ENCODE data around the gene CORO2B. TPM values are rescaled to one million over a fixed set of nuclear protein-coding genes. Genes with fewer than 3 reads are reported as not detected.

The CORO2B gene
- polyA plus RNA-seq, 3 donors: 0.03 TPM; not detected in 2

- H3K4me1 Mint-ChIP-seq: no peaks in the 10 kb centered on the region
- no peaks in the 10 kb centered on the region for H3K36me3 ChIP-seq (replicated peaks in 1 of 2; ENCODE audit: control insufficient read depth in 1 of 2, insufficient read depth in 2 of 2, low read length in 2 of 2)
- H3K9me3 ChIP-seq (replicated peaks in 1 of 2; ENCODE audit: control insufficient read depth in 1 of 2, insufficient read depth in 1 of 2, low read length in 2 of 2): no peaks in the 10 kb centered on the region
- H3K9me3 Mint-ChIP-seq: no peaks in the 10 kb centered on the region
- no peaks in the 10 kb centered on the region for H3K36me3 Mint-ChIP-seq
- WGBS (ENCODE audit: insufficient coverage): 83% methylated on average over 1 of the region's 4 CpGs
- no peak overlapping the region for H3K4me2 ChIP-seq (replicated peaks; ENCODE audit: extremely low read depth, low read length, poor library complexity, severe bottlenecking)
- no peak overlapping the region for H2AFZ ChIP-seq (ENCODE audit: insufficient read depth, low read depth, low read length, poor library complexity, severe bottlenecking)
- H3K27ac ChIP-seq (ENCODE audit: low read depth in 1 of 2, low read length in 2 of 2): no peak overlapping the region
- H3K9ac ChIP-seq (ENCODE audit: insufficient read depth, low read length, poor library complexity, severe bottlenecking): no peak overlapping the region
- TF ChIP-seq, protein P1, sequence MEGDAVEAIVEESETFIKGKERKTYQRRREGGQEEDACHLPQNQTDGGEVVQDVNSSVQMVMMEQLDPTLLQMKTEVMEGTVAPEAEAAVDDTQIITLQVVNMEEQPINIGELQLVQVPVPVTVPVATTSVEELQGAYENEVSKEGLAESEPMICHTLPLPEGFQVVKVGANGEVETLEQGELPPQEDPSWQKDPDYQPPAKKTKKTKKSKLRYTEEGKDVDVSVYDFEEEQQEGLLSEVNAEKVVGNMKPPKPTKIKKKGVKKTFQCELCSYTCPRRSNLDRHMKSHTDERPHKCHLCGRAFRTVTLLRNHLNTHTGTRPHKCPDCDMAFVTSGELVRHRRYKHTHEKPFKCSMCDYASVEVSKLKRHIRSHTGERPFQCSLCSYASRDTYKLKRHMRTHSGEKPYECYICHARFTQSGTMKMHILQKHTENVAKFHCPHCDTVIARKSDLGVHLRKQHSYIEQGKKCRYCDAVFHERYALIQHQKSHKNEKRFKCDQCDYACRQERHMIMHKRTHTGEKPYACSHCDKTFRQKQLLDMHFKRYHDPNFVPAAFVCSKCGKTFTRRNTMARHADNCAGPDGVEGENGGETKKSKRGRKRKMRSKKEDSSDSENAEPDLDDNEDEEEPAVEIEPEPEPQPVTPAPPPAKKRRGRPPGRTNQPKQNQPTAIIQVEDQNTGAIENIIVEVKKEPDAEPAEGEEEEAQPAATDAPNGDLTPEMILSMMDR (IDR thresholded peaks at IDR 0.05): no peak
- no peak overlapping the region for H3K4me3 ChIP-seq (replicated peaks in 1 of 3; ENCODE audit: low read depth in 2 of 3, low read length in 3 of 3)
- H4K20me1 ChIP-seq (ENCODE audit: insufficient read depth, low read length): no peaks in the 10 kb centered on the region
- peaks cover 0 to 3% of the 10 kb centered on the region in 2 donors for H3K27me3 ChIP-seq (ENCODE audit: control insufficient read depth in 2 of 2, insufficient read depth in 2 of 2, low read length in 2 of 2)
- no peak for DNase-seq
- no peak overlapping the region for H3K4me3 Mint-ChIP-seq
- no peak overlapping the region for H3K27ac Mint-ChIP-seq
- peaks cover 4 to 12% (median 7%) of the 10 kb centered on the region in 3 donors for H3K27me3 Mint-ChIP-seq (ENCODE audit: low read depth in 3 of 3)
- H3K79me2 ChIP-seq (ENCODE audit: insufficient read depth, low read length): no peaks in the 10 kb centered on the region
- intact Hi-C loops (cut with micrococcal nuclease): no loop called here
- no peaks in the 10 kb centered on the region for H3K4me1 ChIP-seq (ENCODE audit: control insufficient read depth in 1 of 2, insufficient read depth in 2 of 2, low read length in 2 of 2)
Measured at GRCh38 chr15:68565726-68566125, 13.1 kb upstream of the CORO2B start.

- no peaks in the 10 kb centered on the region for H3K4me1 Mint-ChIP-seq
- H3K4me3 ChIP-seq (replicated peaks in 1 of 3; ENCODE audit: low read depth in 2 of 3, low read length in 3 of 3): no peak overlapping the region
- no peaks in the 10 kb centered on the region for H3K9me3 Mint-ChIP-seq
- H3K36me3 ChIP-seq (replicated peaks in 1 of 2; ENCODE audit: control insufficient read depth in 1 of 2, insufficient read depth in 2 of 2, low read length in 2 of 2): no peaks in the 10 kb centered on the region
- no peaks in the 10 kb centered on the region for H3K27me3 ChIP-seq (ENCODE audit: control insufficient read depth in 2 of 2, insufficient read depth in 2 of 2, low read length in 2 of 2)
- no peaks in the 10 kb centered on the region for H3K4me1 ChIP-seq (ENCODE audit: control insufficient read depth in 1 of 2, insufficient read depth in 2 of 2, low read length in 2 of 2)
- TF ChIP-seq, protein P1 (IDR thresholded peaks at IDR 0.05): no peak
- 96% methylated on average over 7 of the region's 9 CpGs for WGBS (ENCODE audit: insufficient coverage)
- H3K36me3 Mint-ChIP-seq: no peaks in the 10 kb centered on the region
- H3K9me3 ChIP-seq (replicated peaks in 1 of 2; ENCODE audit: control insufficient read depth in 1 of 2, insufficient read depth in 1 of 2, low read length in 2 of 2): no peaks in the 10 kb centered on the region
- peaks cover 2 to 9% (median 4%) of the 10 kb centered on the region in 3 donors for H3K27me3 Mint-ChIP-seq (ENCODE audit: low read depth in 3 of 3)
- no peaks in the 10 kb centered on the region for H3K79me2 ChIP-seq (ENCODE audit: insufficient read depth, low read length)
- no peaks in the 10 kb centered on the region for H4K20me1 ChIP-seq (ENCODE audit: insufficient read depth, low read length)
- H2AFZ ChIP-seq (ENCODE audit: insufficient read depth, low read depth, low read length, poor library complexity, severe bottlenecking): no peak overlapping the region
- no peak overlapping the region for H3K27ac ChIP-seq (ENCODE audit: low read depth in 1 of 2, low read length in 2 of 2)
- DNase-seq: no peak
- H3K4me3 Mint-ChIP-seq: no peak overlapping the region
- no peak overlapping the region for H3K9ac ChIP-seq (ENCODE audit: insufficient read depth, low read length, poor library complexity, severe bottlenecking)
- intact Hi-C loops (cut with micrococcal nuclease): no loop called here
- H3K27ac Mint-ChIP-seq: no peak overlapping the region
- H3K4me2 ChIP-seq (replicated peaks; ENCODE audit: extremely low read depth, low read length, poor library complexity, severe bottlenecking): no peak overlapping the region
Measured at GRCh38 chr15:68566377-68566954, 12.3 kb upstream of the CORO2B start.

All from CD14-positive monocyte (primary cell).